Measurements from ENCODE around the gene QRSL1. TPM values are rescaled to one million over a fixed set of nuclear protein-coding genes. Genes with fewer than 3 reads are reported as not detected.
"Not testable (repeated sequence)": the region's sequence is repeated elsewhere in the genome, so short reads cannot be mapped to it uniquely, and the experiment has no call there.

Gene QRSL1
- total and polyA plus RNA-seq, 3 experiments from 2014 or later: 9.7 to 27.2 (median 23.0) TPM

- H3K4me3 ChIP-seq (ENCODE audit: low read length): no peak overlapping the region
- H3K27ac Mint-ChIP-seq: no peak overlapping the region
- no peak overlapping the region for H3K4me3 Mint-ChIP-seq
- no peak for DNase-seq
- peaks cover 6 to 12% of the 10 kb centered on the region in 2 donors for H3K27me3 Mint-ChIP-seq
- H3K4me1 Mint-ChIP-seq: no peaks in the 10 kb centered on the region
- no peaks in the 10 kb centered on the region for H3K36me3 Mint-ChIP-seq
- H3K36me3 ChIP-seq (ENCODE audit: insufficient read depth, low read length): no peaks in the 10 kb centered on the region
- H3K4me1 ChIP-seq (ENCODE audit: insufficient read depth, low read length): no peaks in the 10 kb centered on the region
- no peak overlapping the region for H3K27ac ChIP-seq (ENCODE audit: low read depth, low read length)
- CTCF ChIA-PET: no interaction called here
- no peaks in the 10 kb centered on the region for H3K9me3 ChIP-seq (ENCODE audit: low read length)
- no peaks in the 10 kb centered on the region for H3K9me3 Mint-ChIP-seq
- no peaks in the 10 kb centered on the region for H3K27me3 ChIP-seq (ENCODE audit: insufficient read depth, low read length, poor library complexity, severe bottlenecking)
- POLR2A ChIA-PET: no interaction called here
These were observed 63.4 kb downstream of the QRSL1 start for GRCh38 chr6:106692819-106693208.

- H3K27ac Mint-ChIP-seq: no peak overlapping the region
- no peaks in the 10 kb centered on the region for H3K9me3 Mint-ChIP-seq
- ChIA-PET CTCF (no interaction called here), POLR2A (no interaction called here)
- Histone ChIP-seq H3K9me3 (ENCODE audit: low read length) (no peaks in the 10 kb centered on the region), H3K36me3 (ENCODE audit: insufficient read depth, low read length) (no peaks in the 10 kb centered on the region), H3K27me3 (ENCODE audit: insufficient read depth, low read length, poor library complexity, severe bottlenecking) (no peaks in the 10 kb centered on the region), H3K4me1 (ENCODE audit: insufficient read depth, low read length) (no peaks in the 10 kb centered on the region), H3K27ac (ENCODE audit: low read depth, low read length) (no peak overlapping the region), H3K4me3 (ENCODE audit: low read length) (no peak overlapping the region)
- H3K4me1 Mint-ChIP-seq: no peaks in the 10 kb centered on the region
- no peak for DNase-seq
- no peaks in the 10 kb centered on the region for H3K36me3 Mint-ChIP-seq
- H3K4me3 Mint-ChIP-seq: no peak overlapping the region
- peaks cover 6 to 12% of the 10 kb centered on the region in 2 donors for H3K27me3 Mint-ChIP-seq
These were observed 64.0 kb downstream of the QRSL1 start for GRCh38 chr6:106693418-106693817.

GRCh38 chr6:106694343-106694742, 65.0 kb downstream of the QRSL1 start:
- ChIA-PET CTCF (interaction anchor here (0.9 kb wide), 1 partner anchor 15 kb away, joined by 3 read pairs; no protein-coding TSS in a partner anchor), POLR2A (no interaction called here)
- no peaks in the 10 kb centered on the region for H3K9me3 ChIP-seq (ENCODE audit: low read length)

GRCh38 chr6:106700581-106700980, 71.2 kb downstream of the QRSL1 start:
- H3K27me3 ChIP-seq (ENCODE audit: insufficient read depth, low read length, poor library complexity, severe bottlenecking): no peaks in the 10 kb centered on the region
- DNase-seq: no peak
- peaks cover 8 to 40% of the 10 kb centered on the region in 2 donors for H3K27me3 Mint-ChIP-seq
- POLR2A ChIA-PET: no interaction called here
- no peaks in the 10 kb centered on the region for H3K36me3 ChIP-seq (ENCODE audit: insufficient read depth, low read length)
- H3K36me3 Mint-ChIP-seq: peaks cover 0 to under 1% (median 0%) of the 10 kb centered on the region in 3 donors
- no peak overlapping the region for H3K27ac ChIP-seq (ENCODE audit: low read depth, low read length)
- H3K4me1 ChIP-seq (ENCODE audit: insufficient read depth, low read length): no peaks in the 10 kb centered on the region
- CTCF ChIA-PET: no interaction called here
- H3K9me3 Mint-ChIP-seq: peaks cover 0 to under 1% (median 0%) of the 10 kb centered on the region in 5 donors
- H3K4me1 Mint-ChIP-seq: no peaks in the 10 kb centered on the region
- no peak overlapping the region for H3K4me3 ChIP-seq (ENCODE audit: low read length)
- H3K4me3 Mint-ChIP-seq: no peak overlapping the region
- H3K9me3 ChIP-seq (ENCODE audit: low read length): no peaks in the 10 kb centered on the region
- no peak overlapping the region for H3K27ac Mint-ChIP-seq

More at GRCh38 chr6:106694343-106694742, 65.0 kb downstream of the QRSL1 start:
- Mint-ChIP-seq H3K36me3 (no peaks in the 10 kb centered on the region), H3K9me3 (no peaks in the 10 kb centered on the region), H3K4me1 (no peaks in the 10 kb centered on the region), H3K27ac (no peak overlapping the region), H3K27me3 (peaks cover 6 to 12% of the 10 kb centered on the region in 2 donors), H3K4me3 (no peak overlapping the region)
- no peak overlapping the region for H3K27ac ChIP-seq (ENCODE audit: low read depth, low read length)
- H3K4me1 ChIP-seq (ENCODE audit: insufficient read depth, low read length): no peaks in the 10 kb centered on the region
- no peaks in the 10 kb centered on the region for H3K36me3 ChIP-seq (ENCODE audit: insufficient read depth, low read length)
- no peaks in the 10 kb centered on the region for H3K27me3 ChIP-seq (ENCODE audit: insufficient read depth, low read length, poor library complexity, severe bottlenecking)
- no peak overlapping the region for H3K4me3 ChIP-seq (ENCODE audit: low read length)
- no peak for DNase-seq

GRCh38 chr6:106701201-106701600, 71.8 kb downstream of the QRSL1 start:
- CTCF ChIA-PET; H3K27ac ChIP-seq (ENCODE audit: low read depth, low read length); DNase-seq; H3K4me3 Mint-ChIP-seq; H3K9me3 ChIP-seq (ENCODE audit: low read length); H3K4me1 Mint-ChIP-seq; POLR2A ChIA-PET; H3K36me3 Mint-ChIP-seq; H3K27me3 ChIP-seq (ENCODE audit: insufficient read depth, low read length, poor library complexity, severe bottlenecking); H3K4me1 ChIP-seq (ENCODE audit: insufficient read depth, low read length); H3K36me3 ChIP-seq (ENCODE audit: insufficient read depth, low read length); H3K4me3 ChIP-seq (ENCODE audit: low read length); H3K9me3 Mint-ChIP-seq; H3K27ac Mint-ChIP-seq: not testable (repeated sequence)
- H3K27me3 Mint-ChIP-seq: peaks cover 8 to 35% of the 10 kb centered on the region in 2 donors

GRCh38 chr6:106702046-106702445, 72.7 kb downstream of the QRSL1 start:
- no peak for DNase-seq
- CTCF ChIA-PET: no interaction called here
- Histone ChIP-seq H3K36me3 (ENCODE audit: insufficient read depth, low read length) (no peaks in the 10 kb centered on the region), H3K9me3 (ENCODE audit: low read length) (no peaks in the 10 kb centered on the region), H3K27me3 (ENCODE audit: insufficient read depth, low read length, poor library complexity, severe bottlenecking) (no peaks in the 10 kb centered on the region), H3K4me1 (ENCODE audit: insufficient read depth, low read length) (no peaks in the 10 kb centered on the region), H3K27ac (ENCODE audit: low read depth, low read length) (no peak overlapping the region), H3K4me3 (ENCODE audit: low read length) (no peak overlapping the region)
- Mint-ChIP-seq H3K4me1 (no peaks in the 10 kb centered on the region), H3K9me3 (peaks cover 0 to 4% (median 0%) of the 10 kb centered on the region in 5 donors), H3K36me3 (peaks cover 0 to 4% (median 0%) of the 10 kb centered on the region in 3 donors), H3K4me3 (no peak overlapping the region), H3K27ac (no peak overlapping the region), H3K27me3 (peaks cover 8 to 35% of the 10 kb centered on the region in 2 donors)
- POLR2A ChIA-PET: no interaction called here

- H3K4me1 ChIP-seq (ENCODE audit: insufficient read depth, low read length): no peaks in the 10 kb centered on the region
- H3K4me1 Mint-ChIP-seq: no peaks in the 10 kb centered on the region
- H3K36me3 Mint-ChIP-seq: peaks cover 0 to 4% (median 0%) of the 10 kb centered on the region in 3 donors
- H3K9me3 ChIP-seq (ENCODE audit: low read length): no peaks in the 10 kb centered on the region
- no peaks in the 10 kb centered on the region for H3K36me3 ChIP-seq (ENCODE audit: insufficient read depth, low read length)
- H3K27ac ChIP-seq (ENCODE audit: low read depth, low read length): no peak overlapping the region
- H3K4me3 Mint-ChIP-seq: no peak overlapping the region
- no peak overlapping the region for H3K27ac Mint-ChIP-seq
- H3K27me3 ChIP-seq (ENCODE audit: insufficient read depth, low read length, poor library complexity, severe bottlenecking): no peaks in the 10 kb centered on the region
- ChIA-PET CTCF (no interaction called here), POLR2A (no interaction called here)
- no peak for DNase-seq
- peaks cover 0 to 4% (median 0%) of the 10 kb centered on the region in 5 donors for H3K9me3 Mint-ChIP-seq
- no peak overlapping the region for H3K4me3 ChIP-seq (ENCODE audit: low read length)
- H3K27me3 Mint-ChIP-seq: peaks cover 8 to 35% of the 10 kb centered on the region in 2 donors
These were observed 73.2 kb downstream of the QRSL1 start for GRCh38 chr6:106702451-106703110.

GRCh38 chr6:106704327-106704726, 74.9 kb downstream of the QRSL1 start:
- DNase-seq: no peak
- H3K27me3 ChIP-seq (ENCODE audit: insufficient read depth, low read length, poor library complexity, severe bottlenecking): no peaks in the 10 kb centered on the region
- POLR2A ChIA-PET: no interaction called here
- no peaks in the 10 kb centered on the region for H3K9me3 ChIP-seq (ENCODE audit: low read length)
- Mint-ChIP-seq H3K4me1 (no peaks in the 10 kb centered on the region), H3K36me3 (peaks cover 0 to 4% (median 0%) of the 10 kb centered on the region in 3 donors), H3K4me3 (no peak overlapping the region), H3K9me3 (peaks cover 0 to 4% (median 0%) of the 10 kb centered on the region in 5 donors), H3K27me3 (peaks cover 8 to 35% of the 10 kb centered on the region in 2 donors), H3K27ac (no peak overlapping the region)
- CTCF ChIA-PET: no interaction called here
- no peaks in the 10 kb centered on the region for H3K4me1 ChIP-seq (ENCODE audit: insufficient read depth, low read length)
- no peak overlapping the region for H3K4me3 ChIP-seq (ENCODE audit: low read length)
- H3K27ac ChIP-seq (ENCODE audit: low read depth, low read length): no peak overlapping the region
- no peaks in the 10 kb centered on the region for H3K36me3 ChIP-seq (ENCODE audit: insufficient read depth, low read length)

All from CD8-positive, alpha-beta memory T cell (primary cell).